HG02588 (cell line): ENCODE data around the gene MAEA.
"Not testable (repeated sequence)": the region's sequence is repeated elsewhere in the genome, so short reads cannot be mapped to it uniquely, and the experiment has no call there.

Experiments used
- ATAC-seq: cut with Tn5 transposase; IDR thresholded peaks from one replicate; pipeline ENCODE4 v1.9.1; 2021; ENCODE audit warnings: mild to moderate bottlenecking, moderate library complexity; ENCODE audit not compliant: unreplicated experiment

MAEA gene

DNA sequence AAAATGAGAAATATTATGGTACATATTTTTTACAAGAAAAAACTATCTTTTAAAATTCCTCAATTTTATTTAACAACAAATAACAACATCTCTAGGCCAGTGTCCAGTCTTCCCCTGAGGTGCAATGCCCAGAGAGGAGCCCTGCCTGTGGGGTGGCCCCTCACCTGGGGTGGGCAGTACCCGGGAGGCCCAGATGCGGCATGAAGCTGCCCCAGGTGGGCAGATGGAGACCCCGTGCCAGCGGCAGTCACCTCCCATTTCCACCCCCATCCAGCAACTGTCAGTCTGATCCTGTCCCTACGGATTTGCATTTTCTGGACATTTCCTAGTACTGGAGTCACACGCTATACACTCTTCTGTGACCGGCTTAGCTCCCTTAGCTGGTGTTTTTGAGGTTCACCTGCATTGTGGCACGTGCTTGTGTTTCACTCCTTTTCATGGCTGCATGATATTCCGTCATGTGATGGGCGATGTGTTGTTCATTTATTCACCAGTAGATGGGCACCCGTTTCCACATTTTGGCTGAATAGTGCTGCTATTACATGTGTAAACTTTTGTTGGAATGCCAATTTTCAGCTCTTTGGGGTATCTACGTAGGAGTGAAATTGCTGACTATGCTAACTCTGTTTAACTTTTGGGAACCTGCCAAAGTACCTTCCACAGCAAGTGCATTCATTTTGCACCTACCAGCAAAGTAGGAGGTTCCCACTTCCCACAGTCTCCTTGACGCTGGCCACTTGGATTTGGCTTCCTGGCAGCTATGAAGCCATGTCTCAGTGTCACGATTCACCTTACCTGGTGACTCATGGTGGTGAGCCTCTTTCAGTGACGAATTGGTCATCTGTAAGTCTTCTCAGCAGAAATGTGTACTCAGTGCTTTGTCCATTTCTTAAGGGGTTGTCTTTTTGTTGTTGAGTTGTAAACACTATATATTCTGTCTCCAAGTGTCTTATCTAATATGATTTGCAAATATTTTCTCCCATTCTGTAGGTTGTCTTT lies 11.7 kb upstream of the MAEA start:
- no peak for ATAC-seq

GRCh38 chr4:1279253-1279652 lies 10.4 kb upstream of the MAEA start:
- no peak for ATAC-seq

- ATAC-seq: no peak
Measured at GRCh38 chr4:1283711-1284110, 6.0 kb upstream of the MAEA start.

- ATAC-seq: no peak
Measured at GRCh38 chr4:1285151-1285789, 4.4 kb upstream of the MAEA start.

- ATAC-seq: no peak
Measured at GRCh38 chr4:1285790-1286553, 3.7 kb upstream of the MAEA start.

- no peak for ATAC-seq
Measured at GRCh38 chr4:1288786-1289185, 905 bp upstream of the MAEA start.

GRCh38 chr4:1290165-1290977 lies 680 bp downstream of the MAEA start:
- ATAC-seq: peak; percentile 4

DNA sequence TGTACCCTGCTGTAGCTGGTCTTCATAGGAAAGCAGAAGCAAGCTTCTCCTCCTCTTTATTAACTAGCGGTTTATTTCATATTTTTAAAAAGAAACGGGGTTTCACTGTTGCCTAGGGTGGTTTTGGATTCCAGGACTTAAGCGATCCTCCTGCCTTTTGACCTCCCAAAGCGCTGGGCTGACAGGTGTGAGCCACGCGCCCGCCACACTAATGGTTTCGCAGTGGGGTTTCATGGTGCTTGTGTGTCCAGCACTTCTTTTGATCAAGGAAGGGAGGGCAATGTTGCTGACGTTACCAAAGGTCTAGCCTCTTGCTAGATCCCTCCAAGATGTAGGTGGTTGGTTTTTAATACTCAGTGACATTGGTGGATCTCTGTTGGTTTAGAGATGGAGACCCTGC lies 1.4 kb downstream of the MAEA start:
- no peak for ATAC-seq

DNA sequence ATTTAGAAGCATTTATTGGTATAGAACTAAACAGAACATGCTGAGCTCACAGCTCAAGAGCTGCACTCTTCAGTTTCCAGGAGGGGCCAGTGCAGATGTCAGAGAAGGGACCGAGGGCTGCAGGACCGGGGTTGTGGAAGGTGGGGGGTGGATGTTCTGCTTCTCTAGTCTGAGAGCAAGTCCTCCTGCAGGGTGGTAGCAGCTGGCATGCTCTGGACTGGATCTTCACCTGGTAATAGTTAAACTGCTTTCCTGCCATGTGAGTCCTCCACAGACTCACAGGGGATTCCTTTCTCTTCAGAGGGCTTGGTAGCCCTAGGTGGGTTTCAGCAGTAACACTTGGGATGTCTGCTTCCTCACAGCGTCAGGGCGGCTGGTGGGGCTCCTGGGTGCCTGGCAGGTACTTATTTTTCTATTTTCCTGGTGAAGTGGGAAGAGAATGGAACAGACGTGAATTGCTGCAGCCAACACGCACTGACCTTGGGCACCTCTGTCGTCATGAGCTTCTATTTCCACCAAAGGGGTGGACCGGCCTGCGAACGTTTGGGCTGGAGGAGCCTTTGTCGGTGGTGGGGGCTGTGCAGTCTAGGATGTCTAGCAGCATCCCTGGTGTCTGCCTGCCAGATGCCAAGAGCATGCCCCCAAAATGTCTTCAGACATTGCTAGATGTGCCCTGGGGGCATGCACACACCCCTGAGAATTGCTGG lies 2.5 kb downstream of the MAEA start:
- ATAC-seq: no peak

DNA sequence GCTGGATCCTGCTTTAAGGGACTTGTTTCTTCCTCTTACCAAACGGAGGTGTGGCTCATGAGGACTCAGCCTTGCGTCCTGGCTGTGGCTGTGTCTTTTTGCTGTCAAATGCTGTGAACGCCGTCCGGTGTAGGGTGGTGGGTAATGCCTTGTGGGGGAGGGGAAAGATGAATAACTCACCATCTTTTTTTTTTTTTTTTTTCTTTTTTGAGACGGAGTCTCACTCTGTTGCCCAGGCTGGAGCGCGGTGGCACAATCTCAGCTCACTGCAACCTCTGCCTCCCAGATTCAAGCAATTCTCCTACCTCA lies 3.0 kb downstream of the MAEA start:
- not testable (repeated sequence) for ATAC-seq

DNA sequence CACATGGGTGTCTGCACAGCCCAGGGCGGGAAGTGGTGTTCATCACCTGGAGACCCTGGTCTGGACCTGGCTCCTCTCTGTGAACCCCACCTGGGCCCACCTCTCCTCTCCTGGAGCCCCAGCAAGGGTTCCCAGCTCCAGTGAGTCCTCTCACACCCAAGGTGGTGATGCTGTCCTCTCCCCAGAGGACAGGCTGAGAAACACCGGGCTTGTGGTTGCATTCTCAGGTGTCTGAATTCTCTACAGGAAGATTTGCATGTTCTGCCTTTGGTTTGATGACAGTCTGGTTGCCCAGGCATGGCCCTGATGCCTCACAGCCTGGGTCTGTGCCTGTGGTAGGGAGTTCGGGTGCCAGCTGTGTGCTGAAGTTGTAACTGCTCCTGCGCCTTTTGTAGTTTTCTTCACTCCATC lies 3.8 kb downstream of the MAEA start:
- ATAC-seq: no peak

GRCh38 chr4:1293991-1294390 lies 4.3 kb downstream of the MAEA start:
- ATAC-seq: no peak

GRCh38 chr4:1294424-1294823 lies 4.7 kb downstream of the MAEA start:
- ATAC-seq: no peak

DNA sequence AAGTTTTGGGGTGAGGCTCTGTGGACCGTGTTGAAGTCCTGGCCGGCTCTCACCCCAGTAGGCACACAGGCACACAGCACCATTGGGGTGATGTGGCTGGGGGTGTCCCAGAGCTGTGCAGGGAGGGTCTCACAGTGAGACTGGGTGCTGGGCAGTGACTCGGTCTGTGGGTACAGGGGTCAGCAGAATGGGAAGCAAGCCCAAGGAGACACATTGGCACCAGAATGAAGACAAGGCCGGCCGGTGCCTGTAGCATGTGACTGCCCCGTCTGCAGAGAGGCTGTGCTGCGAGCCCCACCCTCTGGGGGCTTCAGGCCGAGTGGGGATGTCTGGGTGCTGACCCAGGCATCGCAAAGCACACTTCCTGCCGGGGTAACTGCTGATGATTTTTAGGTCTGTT lies 5.2 kb downstream of the MAEA start:
- ATAC-seq: no peak

DNA sequence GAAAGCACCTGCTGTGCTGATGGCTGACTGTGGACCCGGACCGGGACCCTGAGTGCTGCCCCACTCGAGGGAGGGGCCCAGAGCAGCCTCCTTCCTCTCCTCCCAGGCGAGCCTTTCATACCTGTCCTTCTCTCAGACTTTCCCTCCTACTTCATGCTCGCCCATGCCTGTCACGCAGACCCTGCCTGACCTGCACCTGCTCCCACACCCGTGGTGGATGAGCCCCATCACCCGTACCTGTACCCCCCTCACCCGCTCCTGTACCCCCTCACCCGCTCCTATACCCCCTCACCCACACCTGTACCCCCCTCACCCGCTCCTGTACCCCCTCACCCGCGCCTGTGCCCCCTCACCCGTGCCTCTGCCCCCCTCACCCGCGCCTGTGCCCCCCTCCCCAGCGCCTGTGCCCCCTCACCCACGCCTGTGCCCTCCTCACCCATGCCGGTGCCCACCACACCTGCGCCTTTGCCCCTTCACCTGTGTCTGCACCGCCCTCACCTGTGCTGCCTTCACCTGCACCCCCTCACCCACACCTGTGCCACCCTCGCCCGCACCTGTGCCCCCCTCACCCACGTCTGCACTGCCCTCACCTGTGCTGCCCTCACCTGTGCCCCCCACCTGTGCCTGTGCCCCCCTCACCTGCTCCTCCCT lies 5.8 kb downstream of the MAEA start:
- ATAC-seq: no peak

DNA sequence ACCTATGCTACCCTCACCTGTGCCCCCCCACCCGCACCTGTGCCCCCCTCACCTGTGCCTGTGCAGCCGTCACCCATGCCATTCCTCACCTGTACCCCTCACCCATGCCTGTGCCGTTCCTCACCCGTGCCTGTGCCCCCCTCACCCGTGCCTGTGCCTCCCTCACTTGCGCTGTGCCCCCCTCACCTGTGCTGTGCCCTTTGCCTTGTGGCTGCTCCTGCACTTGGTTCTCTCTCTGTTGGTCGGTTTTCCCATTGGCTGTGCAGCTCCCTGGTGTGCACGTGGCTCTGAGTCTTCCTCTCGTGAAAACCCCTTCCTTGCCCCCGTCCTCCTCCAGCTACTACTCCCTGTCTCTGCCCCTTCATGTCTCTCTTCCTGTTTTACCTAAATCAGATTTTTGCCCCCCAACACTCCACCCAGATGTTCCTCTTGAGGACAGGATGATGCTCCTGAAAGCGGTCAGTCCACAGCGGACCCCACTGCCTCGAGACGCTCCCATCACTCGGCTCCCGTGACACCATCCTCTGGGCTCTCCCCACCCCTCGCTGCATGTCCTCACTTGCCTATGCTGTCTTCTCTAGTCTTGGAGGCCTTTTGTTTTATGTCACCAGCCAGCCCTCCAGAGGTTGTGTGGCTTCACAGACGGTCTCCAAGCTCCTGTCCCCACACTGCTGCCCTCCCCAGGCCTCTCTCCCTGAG lies 6.8 kb downstream of the MAEA start:
- no peak for ATAC-seq

GRCh38 chr4:1297023-1297395 lies 7.3 kb downstream of the MAEA start:
- no peak for ATAC-seq

DNA sequence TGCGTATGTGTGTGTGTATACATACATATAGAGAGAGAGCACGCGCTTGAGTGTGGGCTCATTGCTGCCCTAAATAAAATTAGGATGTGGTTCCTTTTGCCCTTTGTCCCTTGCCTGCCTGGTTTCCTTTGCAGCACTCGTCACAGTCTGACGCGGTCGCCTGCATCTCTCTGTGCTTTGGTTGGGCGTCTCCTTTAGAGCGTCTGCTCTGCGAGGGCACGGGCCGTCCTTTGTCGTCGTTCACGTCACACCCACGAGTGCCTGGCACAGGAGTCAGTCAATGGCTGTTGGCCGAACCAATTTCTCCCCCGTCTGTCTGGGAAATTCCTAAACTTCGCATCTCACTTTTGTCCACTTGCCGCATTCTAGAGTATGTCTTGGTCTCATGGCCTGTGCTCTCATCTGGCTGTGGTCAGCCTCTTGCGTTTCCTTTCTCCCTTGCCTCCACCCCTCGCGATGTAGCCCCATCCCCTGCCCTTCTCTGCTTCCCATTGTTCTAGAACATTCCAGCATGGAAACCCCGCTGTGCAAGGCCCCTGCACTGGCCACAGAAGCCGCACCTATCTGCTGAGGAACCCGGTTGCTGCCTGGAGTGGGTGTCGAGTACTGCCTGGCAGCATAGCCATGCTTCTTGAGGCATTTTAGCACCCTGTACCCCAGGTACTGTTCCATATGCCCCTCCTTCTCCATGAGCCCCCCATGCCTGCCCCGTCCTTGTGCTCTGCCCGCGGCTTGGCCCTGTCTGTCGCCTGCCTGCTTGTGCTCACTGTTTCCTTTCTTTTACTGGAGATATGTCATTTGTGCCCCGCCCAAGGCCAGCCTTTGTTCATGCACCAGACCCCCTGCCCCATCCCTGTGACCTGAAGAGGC lies 8.0 kb downstream of the MAEA start:
- ATAC-seq: no peak
